MM.1S (cell line): ENCODE results near the gene RNF144B.

ENCODE experiments used
- EZH2 ChIP-seq: fragments of 300-600 bp; sonication (generic); optimal IDR thresholded peaks from 2 replicates; pipeline ENCODE3; 2017; ENCODE audit warnings: low read depth, mild to moderate bottlenecking, antibody characterized with exemption, low read length, mixed read lengths
- EZH2phosphoT487 ChIP-seq: fragments of 300-600 bp; sonication (generic); IDR thresholded peaks from 2 replicates; pipeline ENCODE4 v1.6.1; 2018; ENCODE audit warnings: antibody characterized with exemption, low read length
- TF ChIP-seq, protein P1 (sequence below): fragments of 300-600 bp; sonication (generic); IDR thresholded peaks from 2 replicates; pipeline ENCODE4 v1.5.1; 2016; ENCODE audit warnings: antibody characterized with exemption, low read length, mixed read lengths

DNA sequence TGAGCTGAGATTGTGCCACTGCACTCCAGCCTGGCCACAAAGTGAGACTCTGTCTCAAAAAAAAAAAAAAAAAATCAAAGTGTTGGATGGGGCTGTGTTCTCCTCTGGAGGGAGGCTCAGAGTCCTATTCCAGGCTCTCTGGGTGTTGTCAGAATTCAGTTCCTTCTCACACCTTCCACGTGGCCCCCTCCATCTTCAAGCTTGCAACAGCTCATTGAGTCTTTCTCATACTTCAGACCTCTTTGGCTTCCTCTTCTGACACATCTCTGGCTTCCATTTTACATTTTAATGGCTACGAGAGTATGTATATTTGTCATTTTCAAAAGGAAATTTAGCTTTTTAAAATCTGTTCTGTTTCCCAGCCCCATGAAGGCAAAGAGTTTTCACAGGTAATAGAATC is 85.8 kb downstream of the RNF144B start:
- TF ChIP-seq EZH2phosphoT487 (no peak), EZH2 (no peak)
- TF ChIP-seq, protein P1, sequence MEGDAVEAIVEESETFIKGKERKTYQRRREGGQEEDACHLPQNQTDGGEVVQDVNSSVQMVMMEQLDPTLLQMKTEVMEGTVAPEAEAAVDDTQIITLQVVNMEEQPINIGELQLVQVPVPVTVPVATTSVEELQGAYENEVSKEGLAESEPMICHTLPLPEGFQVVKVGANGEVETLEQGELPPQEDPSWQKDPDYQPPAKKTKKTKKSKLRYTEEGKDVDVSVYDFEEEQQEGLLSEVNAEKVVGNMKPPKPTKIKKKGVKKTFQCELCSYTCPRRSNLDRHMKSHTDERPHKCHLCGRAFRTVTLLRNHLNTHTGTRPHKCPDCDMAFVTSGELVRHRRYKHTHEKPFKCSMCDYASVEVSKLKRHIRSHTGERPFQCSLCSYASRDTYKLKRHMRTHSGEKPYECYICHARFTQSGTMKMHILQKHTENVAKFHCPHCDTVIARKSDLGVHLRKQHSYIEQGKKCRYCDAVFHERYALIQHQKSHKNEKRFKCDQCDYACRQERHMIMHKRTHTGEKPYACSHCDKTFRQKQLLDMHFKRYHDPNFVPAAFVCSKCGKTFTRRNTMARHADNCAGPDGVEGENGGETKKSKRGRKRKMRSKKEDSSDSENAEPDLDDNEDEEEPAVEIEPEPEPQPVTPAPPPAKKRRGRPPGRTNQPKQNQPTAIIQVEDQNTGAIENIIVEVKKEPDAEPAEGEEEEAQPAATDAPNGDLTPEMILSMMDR = no peak
